Measurements from ENCODE around the gene SEMA4D.

DNA sequence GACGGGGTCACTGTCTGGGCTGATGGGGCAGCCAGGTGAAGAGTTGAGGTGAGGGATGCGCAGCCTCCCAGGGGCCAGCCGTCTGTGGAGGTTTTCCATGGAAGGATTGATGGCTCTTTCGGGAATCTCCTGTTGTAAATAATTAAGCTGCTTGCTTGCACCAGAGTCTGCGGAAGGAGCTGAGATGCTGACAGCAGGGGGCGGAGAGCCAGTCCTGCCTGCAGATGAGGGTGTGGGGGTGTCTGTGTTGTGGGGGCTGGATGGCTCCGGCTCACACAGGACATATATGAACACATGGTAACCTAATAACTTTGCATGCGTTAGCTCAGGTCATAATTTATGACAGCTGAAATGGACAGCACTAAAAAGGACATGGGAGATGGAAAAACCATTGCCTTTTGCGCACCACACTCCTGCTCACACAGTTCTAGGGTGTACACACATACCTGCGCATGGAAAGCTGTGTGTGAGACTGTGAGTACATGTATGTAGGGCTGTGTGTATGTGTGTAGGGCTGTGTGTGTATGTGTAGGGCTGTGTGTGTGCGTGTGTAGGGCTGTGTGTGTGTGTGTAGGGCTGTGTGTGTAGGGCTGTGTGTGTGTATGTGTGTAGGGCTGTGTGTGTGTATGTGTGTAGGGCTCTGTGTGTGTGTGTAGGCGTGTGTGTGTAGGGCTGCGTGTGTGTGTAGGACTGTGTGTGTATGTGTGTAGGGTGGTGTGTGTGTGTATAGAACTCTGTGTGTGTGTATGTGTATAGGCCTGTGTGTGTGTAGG, 36.8 kb upstream of the SEMA4D start:
- TF ChIP-seq, protein P1, sequence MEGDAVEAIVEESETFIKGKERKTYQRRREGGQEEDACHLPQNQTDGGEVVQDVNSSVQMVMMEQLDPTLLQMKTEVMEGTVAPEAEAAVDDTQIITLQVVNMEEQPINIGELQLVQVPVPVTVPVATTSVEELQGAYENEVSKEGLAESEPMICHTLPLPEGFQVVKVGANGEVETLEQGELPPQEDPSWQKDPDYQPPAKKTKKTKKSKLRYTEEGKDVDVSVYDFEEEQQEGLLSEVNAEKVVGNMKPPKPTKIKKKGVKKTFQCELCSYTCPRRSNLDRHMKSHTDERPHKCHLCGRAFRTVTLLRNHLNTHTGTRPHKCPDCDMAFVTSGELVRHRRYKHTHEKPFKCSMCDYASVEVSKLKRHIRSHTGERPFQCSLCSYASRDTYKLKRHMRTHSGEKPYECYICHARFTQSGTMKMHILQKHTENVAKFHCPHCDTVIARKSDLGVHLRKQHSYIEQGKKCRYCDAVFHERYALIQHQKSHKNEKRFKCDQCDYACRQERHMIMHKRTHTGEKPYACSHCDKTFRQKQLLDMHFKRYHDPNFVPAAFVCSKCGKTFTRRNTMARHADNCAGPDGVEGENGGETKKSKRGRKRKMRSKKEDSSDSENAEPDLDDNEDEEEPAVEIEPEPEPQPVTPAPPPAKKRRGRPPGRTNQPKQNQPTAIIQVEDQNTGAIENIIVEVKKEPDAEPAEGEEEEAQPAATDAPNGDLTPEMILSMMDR (IDR thresholded peaks at IDR 0.05): no peak
- no peak for TF ChIP-seq POLR2A (IDR thresholded peaks at IDR 0.05)

Data from prostate gland (tissue), 2 donors.